ENCODE measurements around the gene MAP2K6.

The MAP2K6 gene

DNA sequence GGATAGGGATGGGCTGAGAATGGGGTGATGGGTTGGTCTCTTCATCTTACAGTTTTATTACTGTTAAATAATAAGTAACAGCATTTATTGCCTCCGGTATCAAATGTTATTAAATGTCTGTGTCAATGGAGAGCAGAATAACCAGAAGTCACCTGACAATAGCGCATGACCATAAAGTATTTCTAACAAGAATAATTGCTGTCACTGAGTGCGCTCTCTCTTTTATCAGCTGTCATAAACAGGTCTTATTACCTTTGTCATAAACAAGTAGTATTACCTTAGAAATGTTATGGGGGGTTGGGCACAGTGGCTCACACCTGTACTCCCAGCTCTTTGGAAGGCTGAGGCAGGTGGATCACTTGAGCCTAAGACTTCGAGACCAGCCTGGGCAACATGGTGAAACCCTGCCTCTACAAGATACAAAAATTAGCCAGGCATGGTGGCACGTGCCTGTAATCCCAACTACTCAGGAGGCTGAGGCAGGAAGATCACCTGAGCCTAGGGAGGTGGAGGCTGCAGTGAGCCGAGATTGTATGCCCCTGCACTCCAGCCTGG is 120.6 kb downstream of the MAP2K6 start:
- DNase-seq (ENCODE audit: low read depth): no peak

GRCh38 chr17:69538795-69539194 is 124.3 kb downstream of the MAP2K6 start:
- DNase-seq (ENCODE audit: low read depth): no peak

GRCh38 chr17:69539274-69539673 is 124.8 kb downstream of the MAP2K6 start:
- DNase-seq (ENCODE audit: low read depth): no peak

- DNase-seq (ENCODE audit: low read depth): no peak
Measured at GRCh38 chr17:69539781-69540319, 125.4 kb downstream of the MAP2K6 start.

DNA sequence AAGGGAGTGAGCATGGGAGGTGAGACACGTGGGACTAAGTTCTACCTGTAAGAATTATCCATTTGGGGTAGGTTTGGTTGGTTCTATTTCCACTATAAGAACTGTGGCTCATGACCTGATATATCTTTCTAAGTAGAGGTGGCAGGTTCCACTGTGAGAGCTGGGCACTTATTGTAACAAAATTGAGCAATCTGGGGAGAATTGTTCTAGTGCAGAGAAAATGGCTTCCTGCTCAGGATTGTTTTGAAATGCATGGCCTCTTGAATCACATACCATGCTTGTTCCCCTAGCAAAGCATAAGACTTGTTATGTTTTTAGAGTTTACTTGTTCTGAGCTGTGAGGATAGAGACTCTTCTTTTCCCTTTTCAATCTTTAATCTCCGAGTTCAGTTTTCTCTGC is 125.9 kb downstream of the MAP2K6 start:
- no peak for DNase-seq (ENCODE audit: low read depth)

DNA sequence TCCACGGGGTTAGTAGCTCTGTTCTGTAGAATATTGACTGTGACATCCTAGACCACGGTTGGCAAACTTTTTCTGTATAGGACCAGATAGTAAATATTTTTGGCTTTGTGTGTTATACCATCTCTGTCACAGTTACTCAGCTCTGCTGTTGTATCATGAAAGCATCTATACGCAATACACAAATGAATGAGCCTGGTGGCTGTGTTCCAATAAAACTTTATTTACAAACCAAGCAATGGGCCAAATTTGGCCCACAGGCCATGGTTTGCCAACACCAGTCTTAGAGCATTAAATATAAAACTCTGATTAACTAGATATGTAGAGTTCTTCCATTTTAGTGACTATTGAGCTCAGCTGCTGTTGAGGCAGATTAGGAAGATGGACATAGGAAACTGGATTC is 132.7 kb downstream of the MAP2K6 start:
- DNase-seq (ENCODE audit: low read depth): no peak

DNA sequence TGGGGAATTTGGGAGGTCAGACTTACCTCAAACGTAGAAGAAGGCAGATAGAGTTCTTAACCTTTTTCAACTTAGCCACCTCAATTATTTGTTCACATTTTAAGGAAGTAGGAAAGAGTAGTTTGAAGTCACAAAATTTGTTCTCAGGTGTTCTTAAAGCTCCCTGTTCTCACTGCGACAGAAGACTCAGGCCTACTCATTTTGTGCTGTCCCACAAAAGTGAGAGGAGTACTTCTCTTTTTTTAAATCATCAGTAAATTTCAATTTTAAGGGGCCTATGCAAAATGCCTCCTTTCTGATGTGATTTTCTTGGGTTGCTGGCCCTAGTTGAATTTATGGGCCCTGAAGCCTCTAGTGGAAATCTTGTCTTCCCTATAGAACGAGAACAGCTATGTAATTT is 133.4 kb downstream of the MAP2K6 start:
- DNase-seq (ENCODE audit: low read depth): no peak

DNA sequence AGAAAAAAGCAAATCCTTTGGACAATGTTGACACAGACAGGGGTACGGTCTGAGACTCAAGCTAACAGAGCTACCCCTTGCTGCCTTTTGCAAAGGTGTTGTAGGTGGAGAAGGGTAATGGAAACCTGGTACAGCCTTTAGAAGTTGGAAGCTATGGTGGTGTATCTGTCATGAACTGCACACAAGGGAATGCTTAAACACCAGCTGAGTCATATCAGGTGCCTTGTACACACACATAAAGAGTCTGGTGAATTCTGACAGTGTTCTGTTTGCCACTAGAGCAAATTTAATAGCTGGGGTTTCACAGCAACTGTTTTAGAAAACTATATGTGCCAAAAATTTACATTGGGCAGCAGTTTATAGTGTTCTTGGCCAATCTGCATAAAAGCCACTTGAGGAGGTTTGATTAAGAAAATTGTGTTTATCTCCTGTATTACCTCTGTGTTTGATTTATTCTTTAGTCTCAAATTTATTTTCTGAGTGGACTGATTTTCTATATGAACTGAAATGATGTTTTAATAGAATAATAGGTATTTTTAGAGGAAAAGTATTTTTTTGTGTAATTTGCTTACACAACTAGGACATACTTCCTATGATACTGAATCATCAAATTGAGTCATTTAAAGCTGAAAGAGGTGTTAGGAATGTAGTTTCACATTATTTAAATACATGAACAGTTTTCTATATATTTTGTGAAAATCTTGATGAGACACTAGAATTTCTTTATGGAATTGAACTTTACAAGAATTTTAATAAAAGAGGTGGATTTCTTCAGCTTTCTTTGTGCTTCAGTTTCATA is 136.9 kb downstream of the MAP2K6 start:
- no peak for DNase-seq (ENCODE audit: low read depth)

DNA sequence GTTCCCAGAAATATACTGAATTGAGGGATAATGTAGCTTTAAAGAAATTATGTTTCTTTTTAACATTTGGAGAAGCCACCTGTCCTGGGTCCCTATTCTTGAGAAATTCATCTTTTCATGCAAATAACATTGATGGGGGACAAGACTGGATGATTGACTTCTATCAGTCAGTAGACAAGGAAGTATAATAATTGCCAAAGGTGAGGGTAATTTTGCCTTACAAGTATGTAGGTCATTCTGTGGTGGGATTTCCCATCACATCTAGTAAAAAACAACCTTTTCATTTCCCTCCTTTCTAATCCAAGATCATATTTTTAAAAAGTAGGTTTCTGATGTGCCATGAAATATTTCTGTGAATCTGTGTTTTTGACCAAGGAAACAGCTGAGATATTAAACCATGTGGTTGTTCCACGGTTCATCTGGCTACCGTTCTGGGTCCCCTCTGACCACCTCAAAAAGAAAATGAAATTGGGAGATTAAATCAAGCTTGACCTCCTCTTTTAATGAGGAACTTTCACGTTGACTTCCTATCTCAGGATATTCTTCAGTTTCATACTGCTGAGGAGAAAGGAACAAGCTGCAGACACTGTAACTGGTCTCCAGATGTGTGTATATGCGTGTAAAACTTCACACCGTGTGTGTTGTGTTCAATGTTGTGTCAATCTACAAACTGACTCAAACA is 138.6 kb downstream of the MAP2K6 start:
- no peak for DNase-seq (ENCODE audit: low read depth)

- no peak for DNase-seq (ENCODE audit: low read depth)
Measured at GRCh38 chr17:69555056-69555455, 140.6 kb downstream of the MAP2K6 start.

GRCh38 chr17:69557339-69557738 is 142.8 kb downstream of the MAP2K6 start:
- no peak for DNase-seq (ENCODE audit: low read depth)

- no peak for DNase-seq (ENCODE audit: low read depth)
Measured at GRCh38 chr17:69558796-69559195, 144.3 kb downstream of the MAP2K6 start.

GRCh38 chr17:69560987-69561441 is 146.5 kb downstream of the MAP2K6 start:
- no peak for DNase-seq (ENCODE audit: low read depth)

- no peak for DNase-seq (ENCODE audit: low read depth)
Measured at GRCh38 chr17:69561462-69561861, 147.0 kb downstream of the MAP2K6 start.

- DNase-seq (ENCODE audit: low read depth): no peak
Measured at GRCh38 chr17:69565447-69565846, 150.9 kb downstream of the MAP2K6 start.

- DNase-seq (ENCODE audit: low read depth): no peak
Measured at GRCh38 chr17:69567130-69567529, 152.6 kb downstream of the MAP2K6 start.

DNA sequence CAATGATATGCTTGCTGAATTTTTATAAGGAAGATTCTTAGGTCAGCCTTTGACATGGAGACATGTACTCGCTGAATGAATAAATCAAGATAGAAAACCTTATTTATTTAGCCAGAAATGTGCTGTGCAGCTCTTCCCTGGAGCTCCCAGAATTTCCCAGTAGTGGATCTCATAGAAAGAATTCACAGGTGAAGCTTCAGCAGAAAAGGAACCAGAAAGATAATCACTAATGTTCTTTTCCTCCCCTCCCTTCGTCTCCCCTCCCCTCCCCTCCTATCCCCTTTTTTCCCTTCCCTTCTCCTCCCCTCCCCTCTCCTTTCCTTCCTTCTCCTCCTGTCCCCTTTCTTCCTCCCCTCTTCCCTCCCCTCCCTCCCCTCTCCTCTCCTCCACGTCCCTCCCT is 158.2 kb downstream of the MAP2K6 start:
- no peak for DNase-seq (ENCODE audit: low read depth)

- no peak for DNase-seq (ENCODE audit: low read depth)
Measured at GRCh38 chr17:69573396-69573795, 158.9 kb downstream of the MAP2K6 start.

GRCh38 chr17:69574257-69575197 is 160.0 kb downstream of the MAP2K6 start:
- no peak for DNase-seq (ENCODE audit: low read depth)

DNA sequence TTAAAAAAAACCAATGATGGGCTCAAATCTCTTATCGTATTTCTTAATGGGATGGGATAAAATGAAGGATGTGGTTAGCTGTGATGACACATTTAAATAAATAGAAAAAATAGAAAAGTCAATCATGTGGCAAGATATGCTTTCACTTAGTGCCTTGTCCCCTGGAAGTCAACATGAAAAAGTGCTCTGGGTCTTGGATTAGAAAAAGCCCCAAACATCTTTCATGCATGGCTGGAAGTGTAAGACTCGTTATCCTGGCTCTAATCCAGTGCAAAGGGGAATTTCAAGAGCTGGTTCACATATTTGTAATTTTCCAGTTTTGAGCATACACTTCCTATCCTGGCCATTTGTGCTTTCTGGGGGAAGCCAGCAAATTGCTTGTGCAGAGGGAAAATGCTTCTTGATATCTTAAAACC is 160.9 kb downstream of the MAP2K6 start:
- no peak for DNase-seq (ENCODE audit: low read depth)

- DNase-seq (ENCODE audit: low read depth): no peak
Measured at GRCh38 chr17:69577098-69577497, 162.6 kb downstream of the MAP2K6 start.

Data from HS-27A (cell line).